Skeletal muscle tissue (tissue), 4 donors: Measurements from ENCODE around the gene AKAP6. TPM values are rescaled to one million over a fixed set of nuclear protein-coding genes. Genes with fewer than 3 reads are reported as not detected.
"Not testable (repeated sequence)": the region's sequence is repeated elsewhere in the genome, so short reads cannot be mapped to it uniquely, and the experiment has no call there.

Source experiments
- H3K27ac ChIP-seq: one replicate; pipeline ENCODE4 v1.7.0; 2013; ENCODE audit warnings: mild to moderate bottlenecking, low read depth, low read length, inconsistent platforms
- H3K27me3 ChIP-seq, 3 donors: one replicate each; pipeline ENCODE4 v1.7.0; 2013; ENCODE audit warnings: low read length in 3 of 3; ENCODE audit not compliant: control insufficient read depth in 3 of 3, insufficient read depth in 3 of 3
- H3K36me3 ChIP-seq, 3 donors: one replicate each; pipeline ENCODE4 v1.7.0; 2013; ENCODE audit warnings: low read length in 3 of 3; ENCODE audit not compliant: control insufficient read depth in 3 of 3, insufficient read depth in 3 of 3
- H3K4me1 ChIP-seq, 3 donors: one replicate each; pipeline ENCODE4 v1.7.0; 2013; ENCODE audit warnings: low read length in 3 of 3, mild to moderate bottlenecking in 3 of 3; ENCODE audit not compliant: control insufficient read depth in 3 of 3, insufficient read depth in 3 of 3
- H3K4me3 ChIP-seq, 3 donors: one replicate each; pipeline ENCODE4 v1.7.0; 2013; ENCODE audit warnings: low read length in 3 of 3
- H3K9ac ChIP-seq, 3 donors: one replicate each; pipeline ENCODE4 v1.7.0; 2013; ENCODE audit warnings: low read length in 3 of 3, mild to moderate bottlenecking in 3 of 3, moderate library complexity in 2 of 3, low read depth in 1 of 3
- H3K9me3 ChIP-seq, 3 donors: one replicate each; pipeline ENCODE4 v1.7.0; 2013; ENCODE audit warnings: low read length in 3 of 3; ENCODE audit not compliant: control insufficient read depth in 3 of 3
- total RNA-seq: library from RNA; depleted of rRNA; stranded (reverse); fragments of >200 nt; gene quantifications from one replicate; pipeline ENCODE4 v1.2.3, GENCODE V29; 2014
- donor health status: Osteomylitis.

Gene AKAP6
- total RNA-seq, 1 donor from 2014 or later = 102 TPM

- no peaks in the 10 kb centered on the region for H3K27me3 ChIP-seq
- no peak overlapping the region for H3K4me3 ChIP-seq
- H3K36me3 ChIP-seq = no peaks in the 10 kb centered on the region
- no peak overlapping the region for H3K9ac ChIP-seq
- peaks cover 0 to 6% (median 0%) of the 10 kb centered on the region in 3 donors for H3K4me1 ChIP-seq
- H3K27ac ChIP-seq = no peak overlapping the region
- no peaks in the 10 kb centered on the region for H3K9me3 ChIP-seq
Observed at GRCh38 chr14:32381869-32382268, 52.8 kb downstream of the AKAP6 start.

DNA sequence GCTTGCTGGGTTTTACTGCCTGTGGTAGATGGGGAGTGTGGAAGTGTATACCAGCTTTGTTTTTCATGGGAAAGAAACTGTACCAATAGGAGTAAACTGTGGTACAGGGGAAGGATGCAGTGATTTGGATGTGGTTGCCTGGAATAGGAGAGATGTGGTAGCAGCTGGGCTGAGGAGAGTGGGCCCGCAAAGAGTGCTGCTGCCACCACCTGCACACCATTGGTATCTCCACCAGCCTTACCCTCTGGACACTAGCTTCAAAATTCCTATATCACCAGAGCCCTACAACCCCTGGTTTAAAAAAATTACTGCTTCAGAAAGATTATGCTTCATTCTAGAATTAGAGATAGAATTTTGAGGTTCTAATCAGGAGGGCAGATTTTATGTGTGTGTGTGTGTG, 53.6 kb downstream of the AKAP6 start:
- Histone ChIP-seq H3K36me3 (no peaks in the 10 kb centered on the region), H3K4me3 (no peak overlapping the region), H3K27me3 (no peaks in the 10 kb centered on the region)

DNA sequence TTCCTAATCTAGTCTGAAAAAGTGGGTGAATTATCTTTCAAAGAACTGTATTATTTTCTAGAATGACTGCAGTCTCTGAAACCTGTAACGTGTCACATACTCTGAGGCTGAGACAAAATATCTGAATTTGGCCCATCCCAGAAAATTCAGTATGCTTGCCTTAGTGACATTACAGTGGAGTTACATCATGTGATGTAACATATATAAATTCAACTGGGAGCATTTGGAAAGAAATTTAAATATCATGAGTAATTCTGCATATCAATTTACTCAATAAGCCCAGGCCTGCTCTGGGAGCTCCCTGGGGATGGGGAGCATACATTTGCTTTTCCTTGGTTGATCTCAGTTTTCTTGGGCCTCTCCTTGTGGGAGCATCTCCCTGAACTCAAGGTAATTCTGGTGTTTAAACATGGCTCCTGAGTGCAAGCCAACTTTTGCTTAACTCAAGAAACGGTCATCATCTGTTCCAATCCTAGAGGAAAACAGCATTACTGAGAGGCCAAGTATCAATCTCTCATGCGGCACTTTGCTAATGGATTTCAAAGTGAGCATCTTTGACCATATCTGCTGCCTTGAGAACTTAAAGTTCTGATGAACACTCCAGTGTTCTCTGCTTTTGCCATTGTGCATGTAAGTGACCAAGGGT, 54.4 kb downstream of the AKAP6 start:
- Histone ChIP-seq H3K36me3 (no peaks in the 10 kb centered on the region), H3K9ac (no peak overlapping the region), H3K27me3 (no peaks in the 10 kb centered on the region), H3K9me3 (no peaks in the 10 kb centered on the region), H3K4me3 (no peak overlapping the region), H3K4me1 (peaks cover 0 to 6% (median 0%) of the 10 kb centered on the region in 3 donors), H3K27ac (no peak overlapping the region)

More for the DNA sequence above, 53.6 kb downstream of the AKAP6 start:
- Histone ChIP-seq H3K9ac (no peak overlapping the region), H3K27ac (no peak overlapping the region), H3K9me3 (no peaks in the 10 kb centered on the region), H3K4me1 (peaks cover 0 to 6% (median 0%) of the 10 kb centered on the region in 3 donors)

- H3K4me1 ChIP-seq = peaks cover 0 to 5% (median 0%) of the 10 kb centered on the region in 3 donors
- H3K9me3 ChIP-seq = no peaks in the 10 kb centered on the region
- H3K4me3 ChIP-seq = no peak overlapping the region
- H3K9ac ChIP-seq = no peak overlapping the region
- H3K27me3 ChIP-seq = no peaks in the 10 kb centered on the region
- H3K36me3 ChIP-seq = no peaks in the 10 kb centered on the region
- no peak overlapping the region for H3K27ac ChIP-seq
Observed at GRCh38 chr14:32384464-32384863, 55.4 kb downstream of the AKAP6 start.

DNA sequence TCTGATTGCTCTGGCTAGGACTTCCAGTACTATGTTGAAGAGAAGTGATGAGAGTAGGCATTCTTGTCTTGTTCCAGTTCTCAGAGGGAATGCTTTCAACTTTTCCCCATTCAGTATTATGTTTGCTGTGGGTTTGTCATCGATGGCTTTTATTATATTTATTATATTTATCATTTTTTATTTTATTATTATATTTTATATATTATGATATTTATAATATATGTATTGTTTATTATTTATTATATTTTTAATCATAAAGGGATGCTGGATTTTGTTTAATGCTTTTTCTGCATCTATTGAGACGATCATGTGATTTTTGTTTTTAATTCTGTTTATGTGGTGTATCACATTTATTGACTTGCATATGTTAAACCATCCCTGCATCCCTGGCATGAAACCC, 58.2 kb downstream of the AKAP6 start:
- not testable (repeated sequence) for H3K9me3 ChIP-seq, H3K9ac ChIP-seq, H3K4me1 ChIP-seq, H3K36me3 ChIP-seq, H3K4me3 ChIP-seq, H3K27me3 ChIP-seq, H3K27ac ChIP-seq

- no peak overlapping the region for H3K4me3 ChIP-seq
- no peak overlapping the region for H3K27ac ChIP-seq
- no peaks in the 10 kb centered on the region for H3K4me1 ChIP-seq
- H3K36me3 ChIP-seq = no peaks in the 10 kb centered on the region
- no peaks in the 10 kb centered on the region for H3K9me3 ChIP-seq
- no peaks in the 10 kb centered on the region for H3K27me3 ChIP-seq
- H3K9ac ChIP-seq = no peak overlapping the region
Observed at GRCh38 chr14:32393119-32393518, 64.0 kb downstream of the AKAP6 start.

GRCh38 chr14:32394038-32394437, 64.9 kb downstream of the AKAP6 start:
- no peak overlapping the region for H3K27ac ChIP-seq
- H3K9ac ChIP-seq = no peak overlapping the region
- H3K4me1 ChIP-seq = no peaks in the 10 kb centered on the region
- no peaks in the 10 kb centered on the region for H3K9me3 ChIP-seq
- H3K36me3 ChIP-seq = no peaks in the 10 kb centered on the region
- no peaks in the 10 kb centered on the region for H3K27me3 ChIP-seq
- no peak overlapping the region for H3K4me3 ChIP-seq

DNA sequence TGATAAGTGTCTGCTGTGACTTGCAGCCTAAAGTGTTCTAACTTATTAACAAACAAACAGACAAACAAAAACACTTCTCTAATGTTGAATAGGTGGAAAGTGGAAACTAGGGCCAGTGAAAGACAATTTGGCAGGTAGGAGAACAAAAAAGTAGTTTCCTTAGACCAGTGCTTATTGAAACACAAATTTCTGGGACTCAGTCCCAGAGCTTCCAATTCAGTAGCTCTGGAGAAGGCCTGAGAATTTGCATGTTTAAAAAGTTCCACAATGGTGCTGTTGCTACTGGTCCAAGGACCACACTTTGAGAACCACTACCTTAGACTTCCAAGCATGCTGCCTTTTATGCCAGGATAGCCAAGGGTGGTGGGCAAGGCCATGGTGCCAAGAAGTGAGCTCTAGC, 67.8 kb downstream of the AKAP6 start:
- Histone ChIP-seq H3K27ac (no peak overlapping the region), H3K9ac (no peak overlapping the region), H3K9me3 (no peaks in the 10 kb centered on the region), H3K4me3 (no peak overlapping the region), H3K27me3 (no peaks in the 10 kb centered on the region), H3K36me3 (no peaks in the 10 kb centered on the region), H3K4me1 (no peaks in the 10 kb centered on the region)

- H3K36me3 ChIP-seq = no peaks in the 10 kb centered on the region
- H3K9ac ChIP-seq = no peak overlapping the region
- H3K27ac ChIP-seq = no peak overlapping the region
- H3K27me3 ChIP-seq = no peaks in the 10 kb centered on the region
- no peak overlapping the region for H3K4me3 ChIP-seq
- H3K4me1 ChIP-seq = no peaks in the 10 kb centered on the region
- H3K9me3 ChIP-seq = no peaks in the 10 kb centered on the region
Observed at GRCh38 chr14:32397861-32398640, 69.0 kb downstream of the AKAP6 start.

GRCh38 chr14:32399920-32400319, 70.8 kb downstream of the AKAP6 start:
- Histone ChIP-seq H3K9ac (no peak overlapping the region), H3K27me3 (no peaks in the 10 kb centered on the region), H3K27ac (no peak overlapping the region), H3K36me3 (no peaks in the 10 kb centered on the region), H3K9me3 (no peaks in the 10 kb centered on the region), H3K4me1 (peaks cover 0 to 3% (median 0%) of the 10 kb centered on the region in 3 donors), H3K4me3 (no peak overlapping the region)
